Astrocyte (in vitro differentiated cells and primary cell): ENCODE measurements around the gene ADGRF3. TPM values are rescaled to one million over a fixed set of nuclear protein-coding genes. Genes with fewer than 3 reads are reported as not detected.

Experiments
- DNase-seq: peaks from one replicate; pipeline ENCODE4 v3.0.0-alpha.2; 2010; ENCODE audit warnings: low read depth
- FAIRE-seq: peaks from 2 replicates; lab custom pipeline; 2011; peaks lifted over from hg19 to GRCh38; lab: Jason Lieb, UNC
- H2AFZ ChIP-seq: 2 replicates; pipeline ENCODE4 v1.6.0; 2012; ENCODE audit warnings: low read depth, low read length, inconsistent platforms
- H3K27ac ChIP-seq: 2 replicates; pipeline ENCODE4 v1.5.1; 2011; ENCODE audit warnings: low read depth, low read length, inconsistent platforms
- H3K27me3 ChIP-seq: 2 replicates; pipeline ENCODE4 v1.6.0; 2011; ENCODE audit warnings: low read length, inconsistent platforms; ENCODE audit not compliant: insufficient read depth
- H3K36me3 ChIP-seq: 2 replicates; pipeline ENCODE4 v1.5.1; 2011; ENCODE audit warnings: low read length, inconsistent platforms; ENCODE audit not compliant: insufficient read depth
- H3K4me1 ChIP-seq: 2 replicates; pipeline ENCODE4 v1.5.1; 2011; ENCODE audit warnings: low read length, inconsistent platforms; ENCODE audit not compliant: insufficient read depth
- H3K4me2 ChIP-seq: 2 replicates; pipeline ENCODE4 v1.6.0; 2012; ENCODE audit warnings: low read length, inconsistent platforms
- H3K4me3 ChIP-seq: 2 replicates; pipeline ENCODE4 v1.5.1; 2011; ENCODE audit warnings: low read depth, mild to moderate bottlenecking, low read length, inconsistent platforms; ENCODE audit not compliant: insufficient read depth
- H3K79me2 ChIP-seq: 2 replicates; pipeline ENCODE4 v1.6.0; 2012; ENCODE audit warnings: mild to moderate bottlenecking, low read length, inconsistent platforms; ENCODE audit not compliant: insufficient read depth
- H3K9ac ChIP-seq: 2 replicates; pipeline ENCODE4 v1.6.0; 2012; ENCODE audit warnings: mild to moderate bottlenecking, low read length, inconsistent platforms
- H3K9me3 ChIP-seq: 2 replicates; pipeline ENCODE4 v1.5.1; 2012; ENCODE audit warnings: low read depth, mild to moderate bottlenecking, low read length, inconsistent platforms; ENCODE audit not compliant: insufficient read depth
- H4K20me1 ChIP-seq: 2 replicates; pipeline ENCODE4 v1.6.0; 2012; ENCODE audit warnings: low read length, inconsistent platforms; ENCODE audit not compliant: insufficient read depth
- H3K27ac Mint-ChIP-seq: one replicate; pipeline ENCODE4 v1.8.0; 2021; ENCODE audit warnings: mild to moderate bottlenecking, mixed read lengths; ENCODE audit not compliant: unreplicated experiment
- H3K27me3 Mint-ChIP-seq: one replicate; pipeline ENCODE4 v1.8.0; 2021; ENCODE audit warnings: low read depth, mixed read lengths; ENCODE audit not compliant: unreplicated experiment
- H3K36me3 Mint-ChIP-seq: one replicate; pipeline ENCODE4 v1.8.0; 2021; ENCODE audit warnings: low read depth, mixed read lengths; ENCODE audit not compliant: unreplicated experiment
- H3K4me1 Mint-ChIP-seq: one replicate; pipeline ENCODE4 v1.8.0; 2021; ENCODE audit warnings: low read depth, mixed read lengths; ENCODE audit not compliant: unreplicated experiment
- H3K4me3 Mint-ChIP-seq: one replicate; pipeline ENCODE4 v1.8.0; 2021; ENCODE audit warnings: mild to moderate bottlenecking, moderate library complexity, mixed read lengths; ENCODE audit not compliant: unreplicated experiment
- H3K9me3 Mint-ChIP-seq: one replicate; pipeline ENCODE4 v1.8.0; 2021; ENCODE audit warnings: mild to moderate bottlenecking, mixed read lengths; ENCODE audit not compliant: unreplicated experiment
- EZH2 ChIP-seq: IDR thresholded peaks from 2 replicates; pipeline ENCODE4 v1.6.1; 2012; ENCODE audit warnings: mild to moderate bottlenecking, low read length, inconsistent platforms; ENCODE audit not compliant: insufficient read depth
- total RNA-seq: library from RNA; stranded (reverse); gene quantifications from 2 replicates; pipeline ENCODE4 v1.2.1, GENCODE V29; 2021
- TF ChIP-seq, protein P1 (sequence below): IDR thresholded peaks from 2 replicates; pipeline ENCODE4 v1.5.1; 2011; ENCODE audit warnings: low read depth, mild to moderate bottlenecking, inconsistent platforms, low read length, moderate library complexity; ENCODE audit not compliant: insufficient read depth

The ADGRF3 gene
- total RNA-seq, 1 donor from 2014 or later, result 0.16 TPM

GRCh38 chr2:26394694-26395093 is 48.1 kb upstream of the ADGRF3 start:
- Histone ChIP-seq H3K27ac (no peak overlapping the region), H3K9me3 (no peaks in the 10 kb centered on the region), H3K27me3 (no peaks in the 10 kb centered on the region), H3K79me2 (no peaks in the 10 kb centered on the region), H3K9ac (no peak overlapping the region), H3K4me2 (no peak overlapping the region), H2AFZ (no peak overlapping the region), H3K36me3 (peaks cover 6% of the 10 kb centered on the region), H4K20me1 (peaks cover 18% of the 10 kb centered on the region), H3K4me1 (no peaks in the 10 kb centered on the region), H3K4me3 (no peak overlapping the region)
- Mint-ChIP-seq H3K27ac (no peak overlapping the region), H3K9me3 (no peaks in the 10 kb centered on the region), H3K4me3 (no peak overlapping the region), H3K27me3 (no peaks in the 10 kb centered on the region), H3K36me3 (peaks cover 6% of the 10 kb centered on the region), H3K4me1 (peaks cover under 1% of the 10 kb centered on the region)
- no peak for TF ChIP-seq EZH2
- TF ChIP-seq, protein P1, sequence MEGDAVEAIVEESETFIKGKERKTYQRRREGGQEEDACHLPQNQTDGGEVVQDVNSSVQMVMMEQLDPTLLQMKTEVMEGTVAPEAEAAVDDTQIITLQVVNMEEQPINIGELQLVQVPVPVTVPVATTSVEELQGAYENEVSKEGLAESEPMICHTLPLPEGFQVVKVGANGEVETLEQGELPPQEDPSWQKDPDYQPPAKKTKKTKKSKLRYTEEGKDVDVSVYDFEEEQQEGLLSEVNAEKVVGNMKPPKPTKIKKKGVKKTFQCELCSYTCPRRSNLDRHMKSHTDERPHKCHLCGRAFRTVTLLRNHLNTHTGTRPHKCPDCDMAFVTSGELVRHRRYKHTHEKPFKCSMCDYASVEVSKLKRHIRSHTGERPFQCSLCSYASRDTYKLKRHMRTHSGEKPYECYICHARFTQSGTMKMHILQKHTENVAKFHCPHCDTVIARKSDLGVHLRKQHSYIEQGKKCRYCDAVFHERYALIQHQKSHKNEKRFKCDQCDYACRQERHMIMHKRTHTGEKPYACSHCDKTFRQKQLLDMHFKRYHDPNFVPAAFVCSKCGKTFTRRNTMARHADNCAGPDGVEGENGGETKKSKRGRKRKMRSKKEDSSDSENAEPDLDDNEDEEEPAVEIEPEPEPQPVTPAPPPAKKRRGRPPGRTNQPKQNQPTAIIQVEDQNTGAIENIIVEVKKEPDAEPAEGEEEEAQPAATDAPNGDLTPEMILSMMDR, result no peak
- DNase-seq (peak; percentile 26), FAIRE-seq (no peak)

GRCh38 chr2:26387189-26387588 is 40.6 kb upstream of the ADGRF3 start:
- TF ChIP-seq, protein P1, result no peak
- TF ChIP-seq EZH2, result no peak
- FAIRE-seq (no peak), DNase-seq (no peak)
- Mint-ChIP-seq H3K36me3 (peaks cover 7% of the 10 kb centered on the region), H3K9me3 (no peaks in the 10 kb centered on the region), H3K27me3 (no peaks in the 10 kb centered on the region), H3K4me3 (no peak overlapping the region), H3K27ac (no peak overlapping the region), H3K4me1 (no peaks in the 10 kb centered on the region)
- Histone ChIP-seq H3K4me2 (no peak overlapping the region), H3K4me3 (no peak overlapping the region), H3K79me2 (no peaks in the 10 kb centered on the region), H3K27me3 (no peaks in the 10 kb centered on the region), H3K4me1 (no peaks in the 10 kb centered on the region), H3K27ac (no peak overlapping the region), H3K9me3 (no peaks in the 10 kb centered on the region), H4K20me1 (peaks cover 5% of the 10 kb centered on the region), H3K36me3 (peaks cover 11% of the 10 kb centered on the region), H2AFZ (no peak overlapping the region), H3K9ac (no peak overlapping the region)

GRCh38 chr2:26384597-26384996 is 38.0 kb upstream of the ADGRF3 start:
- no peaks in the 10 kb centered on the region for H3K9me3 Mint-ChIP-seq
- DNase-seq (no peak), FAIRE-seq (no peak)
- H3K27me3 Mint-ChIP-seq, result no peaks in the 10 kb centered on the region
- H3K4me1 Mint-ChIP-seq, result no peaks in the 10 kb centered on the region
- H3K9ac ChIP-seq, result no peak overlapping the region
- no peaks in the 10 kb centered on the region for H3K4me1 ChIP-seq
- peaks cover 7% of the 10 kb centered on the region for H3K36me3 Mint-ChIP-seq
- no peak overlapping the region for H3K4me3 Mint-ChIP-seq
- no peak overlapping the region for H3K4me3 ChIP-seq
- no peak for TF ChIP-seq EZH2
- H4K20me1 ChIP-seq, result peaks cover 10% of the 10 kb centered on the region
- H3K27ac ChIP-seq, result no peak overlapping the region
- peaks cover 14% of the 10 kb centered on the region for H3K36me3 ChIP-seq
- no peak overlapping the region for H3K4me2 ChIP-seq
- no peak overlapping the region for H2AFZ ChIP-seq
- H3K79me2 ChIP-seq, result no peaks in the 10 kb centered on the region
- H3K27me3 ChIP-seq, result no peaks in the 10 kb centered on the region
- no peaks in the 10 kb centered on the region for H3K9me3 ChIP-seq
- H3K27ac Mint-ChIP-seq, result no peak overlapping the region
